SK-MEL-5 (cell line): Measurements from ENCODE around the gene ACTC1. TPM values are rescaled to one million over a fixed set of nuclear protein-coding genes. Genes with fewer than 3 reads are reported as not detected.
"Not testable (repeated sequence)": the region's sequence is repeated elsewhere in the genome, so short reads cannot be mapped to it uniquely, and the experiment has no call there.

Experiments used
- DNase-seq: peaks from one replicate; pipeline ENCODE4 v3.0.0-alpha.2; 2016; ENCODE audit warnings: low read depth, low spot score
- in situ Hi-C: cut with HindIII; loops from 2 replicates; pipeline ENCODE4 v1.10.0; 2016; ENCODE audit warnings: low sequenced_read_pairs, high pct_unique_total_duplicates, low pct_unique_long_range_greater_than_20kb
- polyA plus RNA-seq, 2 experiments: library from polyadenylated mRNA; depleted of rRNA; stranded (reverse); fragments of >200 nt; gene quantifications; 2 replicates each; pipeline ENCODE4 v1.2.3, GENCODE V29; 2015
- total RNA-seq: library from RNA; depleted of rRNA; stranded (reverse); fragments of >200 nt; shearing (Covaris generic); gene quantifications from 2 replicates; pipeline ENCODE4 v1.2.3, GENCODE V29; 2014; rRNA removed

Gene ACTC1
- not detected in 2 replicates for total RNA-seq
- not detected in 2 replicates for polyA plus RNA-seq (2015; cell fraction: cytosol; rRNA removed)
- not detected in 2 replicates for polyA plus RNA-seq (2015; cell fraction: nucleus; rRNA removed)

GRCh38 chr15:34795267-34796081 lies at the start of gene ACTC1:
Gene ACTC1 (minus strand): TSS chr15:34795549. CDS start chr15:34794808, 741 bp downstream.
- no peak for DNase-seq
- in situ Hi-C loops: no loop called here

- DNase-seq: no peak
Observed at GRCh38 chr15:34841262-34841725, 45.9 kb upstream of the ACTC1 start.

GRCh38 chr15:34838282-34838681 lies 42.9 kb upstream of the ACTC1 start:
- in situ Hi-C loops: no loop called here
- DNase-seq: no peak

More at GRCh38 chr15:34841262-34841725, 45.9 kb upstream of the ACTC1 start:
- in situ Hi-C loops: no loop called here

- no peak for DNase-seq
- in situ Hi-C loops: no loop called here
Observed at GRCh38 chr15:34837246-34838016, 42.1 kb upstream of the ACTC1 start.

- in situ Hi-C loops: no loop called here
- DNase-seq: no peak
Observed at GRCh38 chr15:34828145-34828911, 33.0 kb upstream of the ACTC1 start.

- in situ Hi-C loops: no loop called here
- DNase-seq: no peak
Observed at GRCh38 chr15:34821831-34822230, 26.5 kb upstream of the ACTC1 start.

GRCh38 chr15:34820110-34820509 lies 24.8 kb upstream of the ACTC1 start:
- DNase-seq: no peak
- in situ Hi-C loops: no loop called here

GRCh38 chr15:34818526-34818925 lies 23.2 kb upstream of the ACTC1 start:
- in situ Hi-C loops: no loop called here
- no peak for DNase-seq

- in situ Hi-C loops: no loop called here
- no peak for DNase-seq
Observed at GRCh38 chr15:34815836-34816235, 20.5 kb upstream of the ACTC1 start.

GRCh38 chr15:34813446-34814190 lies 18.3 kb upstream of the ACTC1 start:
- no peak for DNase-seq
- in situ Hi-C loops: no loop called here

GRCh38 chr15:34812868-34813365 lies 17.6 kb upstream of the ACTC1 start:
- in situ Hi-C loops: not testable (repeated sequence)

GRCh38 chr15:34812369-34812768 lies 17.0 kb upstream of the ACTC1 start:
- in situ Hi-C loops: no loop called here

More at GRCh38 chr15:34812868-34813365, 17.6 kb upstream of the ACTC1 start:
- DNase-seq: not testable (repeated sequence)

GRCh38 chr15:34810443-34811129 lies 15.2 kb upstream of the ACTC1 start:
- in situ Hi-C loops: no loop called here
- no peak for DNase-seq

More at GRCh38 chr15:34812369-34812768, 17.0 kb upstream of the ACTC1 start:
- no peak for DNase-seq

- in situ Hi-C loops: no loop called here
- no peak for DNase-seq
Observed at GRCh38 chr15:34809186-34809585, 13.8 kb upstream of the ACTC1 start.

- in situ Hi-C loops: no loop called here
- DNase-seq: no peak
Observed at GRCh38 chr15:34808016-34808415, 12.7 kb upstream of the ACTC1 start.

GRCh38 chr15:34807241-34807640 lies 11.9 kb upstream of the ACTC1 start:
- DNase-seq, in situ Hi-C loops: not testable (repeated sequence)
